Spinal cord (tissue), 10 donors: ENCODE data around the gene MIXL1. TPM values are rescaled to one million over a fixed set of nuclear protein-coding genes. Genes with fewer than 3 reads are reported as not detected.

Experiments used
- DNase-seq, 6 donors: peaks; one replicate each; pipeline versions ENCODE4 v3.0.0 to v3.0.0-alpha.2; 2013 to 2015; ENCODE audit warnings: low spot score in 6 of 6, low read depth in 4 of 6
- H3K27ac ChIP-seq: one replicate; pipeline ENCODE4 v1.5.1; 2013; ENCODE audit warnings: low read depth, low read length, control low read depth
- H3K27me3 ChIP-seq: one replicate; pipeline ENCODE4 v1.6.1; 2013; ENCODE audit warnings: low read length; ENCODE audit not compliant: control insufficient read depth, insufficient read depth
- H3K36me3 ChIP-seq: one replicate; pipeline ENCODE4 v1.6.1; 2013; ENCODE audit warnings: low read length; ENCODE audit not compliant: control insufficient read depth, insufficient read depth
- H3K4me1 ChIP-seq: one replicate; pipeline ENCODE4 v1.6.1; 2013; ENCODE audit warnings: low read length; ENCODE audit not compliant: control insufficient read depth, insufficient read depth
- H3K4me3 ChIP-seq: one replicate; pipeline ENCODE4 v1.5.1; 2013; ENCODE audit warnings: low read depth, low read length, control low read depth
- H3K9me3 ChIP-seq: one replicate; pipeline ENCODE4 v1.6.1; 2013; ENCODE audit warnings: low read length; ENCODE audit not compliant: control insufficient read depth, insufficient read depth
- WGBS: methylation state at CpG from one replicate; pipeline ENCODE4 v1.1.5; 2013; ENCODE audit warnings: missing lambda C conversion rate; ENCODE audit not compliant: insufficient coverage; 5-methylcytosine and 5-hydroxymethylcytosine counted together
- long read RNA-seq, 4 donors: transcript quantifications; one replicate each; lab custom pipeline, GENCODE V29; 2026
- polyA plus RNA-seq, 2 donors: library from polyadenylated mRNA; unstranded; fragments of 120-200 nt; gene quantifications; one replicate each; pipeline ENCODE4 v1.2.1, GENCODE V29; 2013; ENCODE audit not compliant: insufficient read length in 2 of 2
- total RNA-seq, 2 donors: library from RNA; depleted of rRNA in 1 of 2; stranded (reverse); fragments of 120-200 nt in 1 of 2; fragments of >200 nt in 1 of 2; gene quantifications; one replicate each; pipeline versions ENCODE4 v1.2.3 to v1.2.4, GENCODE V29; 2013 to 2014
- donor health status: healthy.

Gene MIXL1
- total RNA-seq (under 1 TPM; 0.22 to 0.50 TPM), polyA plus RNA-seq (1 to 10 TPM in 1 of 2 donors, under 1 TPM in 1; 0.92 to 1.1 TPM)
- long read RNA-seq, donor 1 = 0 reads
- long read RNA-seq, donor 2 = 0 reads
- long read RNA-seq, donor 3 = 0 reads
- long read RNA-seq, donor 4 = 0 reads

- peaks cover 11% of the 10 kb centered on the region for H3K4me1 ChIP-seq
Observed at GRCh38 chr1:226223157-226223785, at the start of gene MIXL1. Gene MIXL1 (plus strand): TSS chr1:226223664. CDS start chr1:226223682, 18 bp downstream.

GRCh38 chr1:226176870-226177269 is 46.6 kb upstream of the MIXL1 start:
- no peak for DNase-seq
- Histone ChIP-seq H3K9me3 (no peaks in the 10 kb centered on the region), H3K4me3 (no peak overlapping the region), H3K36me3 (peaks cover 6% of the 10 kb centered on the region), H3K27me3 (no peaks in the 10 kb centered on the region), H3K27ac (no peak overlapping the region), H3K4me1 (peaks cover 1% of the 10 kb centered on the region)
- WGBS = no CpG with 5 or more reads among the region's 8 CpGs

More at GRCh38 chr1:226223157-226223785, at the start of gene MIXL1:
- 4% methylated on average over 60 of the region's 62 CpGs for WGBS
- H3K27ac ChIP-seq = no peak within 1 kb of the TSS
- H3K4me3 ChIP-seq = peak within 1 kb of the TSS; percentile 33
- H3K36me3 ChIP-seq = no peaks in the 10 kb centered on the region
- peaks cover 18% of the 10 kb centered on the region for H3K27me3 ChIP-seq
- no peaks in the 10 kb centered on the region for H3K9me3 ChIP-seq
- DNase-seq = no peak

- H3K4me3 ChIP-seq = no peak overlapping the region
- WGBS = 90% methylated on average over 6 of the region's 14 CpGs
- peak in 2 of 6 donors; percentile 22 to 30 for DNase-seq
Observed at GRCh38 chr1:226181996-226182714, 41.3 kb upstream of the MIXL1 start.

GRCh38 chr1:226185141-226186036 is 38.1 kb upstream of the MIXL1 start:
- H3K27me3 ChIP-seq = no peaks in the 10 kb centered on the region
- DNase-seq = peak in 1 of 6 donors; percentile 3
- H3K4me3 ChIP-seq = peak overlapping the region; percentile 84
- peak overlapping the region; percentile 75 for H3K27ac ChIP-seq
- 41% methylated on average over 5 of the region's 14 CpGs for WGBS
- H3K4me1 ChIP-seq = peaks cover 9% of the 10 kb centered on the region
- peaks cover 6% of the 10 kb centered on the region for H3K36me3 ChIP-seq
- no peaks in the 10 kb centered on the region for H3K9me3 ChIP-seq

More at GRCh38 chr1:226181996-226182714, 41.3 kb upstream of the MIXL1 start:
- Histone ChIP-seq H3K4me1 (peaks cover 9% of the 10 kb centered on the region), H3K9me3 (no peaks in the 10 kb centered on the region), H3K27ac (no peak overlapping the region), H3K27me3 (no peaks in the 10 kb centered on the region), H3K36me3 (peaks cover 6% of the 10 kb centered on the region)

- Histone ChIP-seq H3K4me1 (peaks cover 9% of the 10 kb centered on the region), H3K36me3 (peaks cover 6% of the 10 kb centered on the region), H3K27me3 (no peaks in the 10 kb centered on the region), H3K9me3 (no peaks in the 10 kb centered on the region), H3K4me3 (peak within 1 kb of the TSS; percentile 84), H3K27ac (peak within 1 kb of the TSS; percentile 92)
- DNase-seq = peak; percentile 80 to 98 (median 88)
- WGBS = under 1% methylated on average over 72 of the region's 75 CpGs
Observed at GRCh38 chr1:226186124-226187018, 37.1 kb upstream of the MIXL1 start, which contains the start of gene ACBD3. Gene ACBD3 (minus strand): TSS chr1:226186741. CDS start chr1:226186675, 66 bp downstream.

- 0% methylated on average over 8 of the region's 10 CpGs for WGBS
- Histone ChIP-seq H3K9me3 (no peaks in the 10 kb centered on the region), H3K27ac (peak overlapping the region; percentile 92), H3K4me1 (peaks cover 6% of the 10 kb centered on the region), H3K36me3 (peaks cover 3% of the 10 kb centered on the region), H3K4me3 (peak overlapping the region; percentile 84), H3K27me3 (no peaks in the 10 kb centered on the region)
- peak in 1 of 6 donors; percentile 18 for DNase-seq
Observed at GRCh38 chr1:226187019-226187322, 36.5 kb upstream of the MIXL1 start.

- DNase-seq = no peak
- Histone ChIP-seq H3K4me1 (peaks cover 6% of the 10 kb centered on the region), H3K9me3 (no peaks in the 10 kb centered on the region), H3K4me3 (peak overlapping the region; percentile 84), H3K27me3 (no peaks in the 10 kb centered on the region), H3K36me3 (no peaks in the 10 kb centered on the region), H3K27ac (peak overlapping the region; percentile 92)
- WGBS = 100% methylated on average over 2 of the region's 7 CpGs
Observed at GRCh38 chr1:226187380-226187779, 36.1 kb upstream of the MIXL1 start.

- H3K9me3 ChIP-seq = no peaks in the 10 kb centered on the region
- no peak overlapping the region for H3K27ac ChIP-seq
- no peaks in the 10 kb centered on the region for H3K36me3 ChIP-seq
- DNase-seq = peak in 2 of 6 donors; percentile 13 to 49
- no peaks in the 10 kb centered on the region for H3K4me1 ChIP-seq
- H3K27me3 ChIP-seq = no peaks in the 10 kb centered on the region
- no peak overlapping the region for H3K4me3 ChIP-seq
- WGBS = 75% methylated on average over 1 of the region's 1 CpG
Observed at GRCh38 chr1:226195144-226195543, 28.3 kb upstream of the MIXL1 start.
